Measurements from ENCODE around the gene EPYC.

EPYC gene

DNA sequence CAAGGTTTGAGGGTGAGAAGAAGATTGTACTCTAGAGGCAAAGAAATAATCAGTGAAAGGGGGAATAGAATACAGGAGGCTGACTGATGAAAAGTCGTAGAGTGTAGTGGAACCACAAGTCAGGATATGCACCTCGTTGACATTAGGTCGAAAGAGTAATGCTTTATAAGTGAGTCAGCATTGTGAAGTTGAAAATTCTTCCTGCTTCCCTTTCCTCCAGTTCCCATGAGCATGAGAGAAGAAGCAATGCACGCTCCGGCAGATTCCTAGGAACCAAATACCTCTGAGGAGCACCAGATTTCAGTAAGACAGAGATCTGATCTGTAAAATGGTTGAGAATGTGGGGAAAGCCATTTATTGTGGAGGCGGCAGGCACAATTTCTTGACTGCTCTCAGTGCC is 66.3 kb downstream of the EPYC start:
- no peak for TF ChIP-seq REST (IDR thresholded peaks at IDR 0.05; ENCODE audit: insufficient read depth in 1 of 2, low read depth in 2 of 2, low read length in 2 of 2)
- TF ChIP-seq SIN3A (IDR thresholded peaks at IDR 0.05; ENCODE audit: borderline replicate concordance, insufficient read depth, low read length): no peak
- TF ChIP-seq TAF1 (IDR thresholded peaks at IDR 0.05; ENCODE audit: borderline replicate concordance, insufficient read depth, low read length): no peak
- no peak for TF ChIP-seq FOXP2 (optimal IDR thresholded peaks at IDR 0.05; ENCODE audit: borderline replicate concordance, extremely low read depth, extremely low read length, insufficient read depth)
- TF ChIP-seq POLR2AphosphoS5 (IDR thresholded peaks at IDR 0.05; ENCODE audit: low read depth, low read length): no peak

- TF ChIP-seq SIN3A (IDR thresholded peaks at IDR 0.05; ENCODE audit: borderline replicate concordance, insufficient read depth, low read length) (no peak), FOXP2 (optimal IDR thresholded peaks at IDR 0.05; ENCODE audit: borderline replicate concordance, extremely low read depth, extremely low read length, insufficient read depth) (no peak), REST (IDR thresholded peaks at IDR 0.05; ENCODE audit: insufficient read depth in 1 of 2, low read depth in 2 of 2, low read length in 2 of 2) (no peak), POLR2AphosphoS5 (IDR thresholded peaks at IDR 0.05; ENCODE audit: low read depth, low read length) (no peak), TAF1 (IDR thresholded peaks at IDR 0.05; ENCODE audit: borderline replicate concordance, insufficient read depth, low read length) (no peak)
Measured at GRCh38 chr12:90937651-90938050, 67.1 kb downstream of the EPYC start.

- TF ChIP-seq REST (IDR thresholded peaks at IDR 0.05; ENCODE audit: insufficient read depth in 1 of 2, low read depth in 2 of 2, low read length in 2 of 2) (no peak), SIN3A (IDR thresholded peaks at IDR 0.05; ENCODE audit: borderline replicate concordance, insufficient read depth, low read length) (no peak), TAF1 (IDR thresholded peaks at IDR 0.05; ENCODE audit: borderline replicate concordance, insufficient read depth, low read length) (no peak), FOXP2 (optimal IDR thresholded peaks at IDR 0.05; ENCODE audit: borderline replicate concordance, extremely low read depth, extremely low read length, insufficient read depth) (no peak), POLR2AphosphoS5 (IDR thresholded peaks at IDR 0.05; ENCODE audit: low read depth, low read length) (no peak)
Measured at GRCh38 chr12:90936230-90937005, 68.4 kb downstream of the EPYC start.

DNA sequence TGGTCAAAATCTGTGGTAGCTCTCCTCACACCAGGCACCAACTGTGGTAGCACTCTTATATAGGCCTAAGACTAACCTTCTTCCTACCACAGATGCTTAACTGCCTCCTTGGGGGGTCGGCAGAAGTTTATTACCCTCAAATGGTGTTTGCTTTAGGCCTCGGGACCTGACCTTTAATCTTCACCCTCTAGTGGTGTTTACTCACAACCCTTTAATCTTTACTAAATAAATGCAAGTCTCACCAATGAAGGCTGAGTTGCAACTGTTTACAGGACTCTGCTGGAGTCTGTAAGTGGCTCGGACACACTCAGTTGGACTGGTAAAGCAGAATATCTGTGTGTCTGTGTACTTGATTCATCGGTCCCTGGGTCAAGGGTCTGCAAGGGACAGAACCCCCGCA is 79.2 kb downstream of the EPYC start:
- no peak for TF ChIP-seq FOXP2 (optimal IDR thresholded peaks at IDR 0.05; ENCODE audit: borderline replicate concordance, extremely low read depth, extremely low read length, insufficient read depth)
- TF ChIP-seq SIN3A (IDR thresholded peaks at IDR 0.05; ENCODE audit: borderline replicate concordance, insufficient read depth, low read length): no peak
- no peak for TF ChIP-seq TAF1 (IDR thresholded peaks at IDR 0.05; ENCODE audit: borderline replicate concordance, insufficient read depth, low read length)
- no peak for TF ChIP-seq POLR2AphosphoS5 (IDR thresholded peaks at IDR 0.05; ENCODE audit: low read depth, low read length)
- TF ChIP-seq REST (IDR thresholded peaks at IDR 0.05; ENCODE audit: insufficient read depth in 1 of 2, low read depth in 2 of 2, low read length in 2 of 2): no peak

Data from PFSK-1 (cell line).